Suprapubic skin (tissue), 4 donors: ENCODE measurements around the gene SMYD3.

Experiments
- POLR2A ChIP-seq, 2 donors: fragments of 450-650 bp; IDR thresholded peaks; one replicate each; pipeline ENCODE4 v1.6.1; 2017; ENCODE audit warnings: antibody characterized with exemption in 2 of 2, mild to moderate bottlenecking in 2 of 2, moderate library complexity in 2 of 2
- POLR2AphosphoS5 ChIP-seq, 3 donors: sonication (generic); formaldehyde crosslinking; IDR thresholded peaks; one replicate each; pipeline ENCODE4 v1.6.1; 2017; ENCODE audit warnings: antibody characterized with exemption in 3 of 3
- TF ChIP-seq, protein P1 (sequence below), 2 donors: fragments of 200-600 bp in 1 of 2; fragments of 450-650 bp in 1 of 2; sonication (generic) in 1 of 2; IDR thresholded peaks; one replicate each; pipeline ENCODE4 v1.5.1; 2016 to 2019; ENCODE audit warnings: antibody characterized with exemption in 2 of 2, mild to moderate bottlenecking in 1 of 2, moderate library complexity in 1 of 2

DNA sequence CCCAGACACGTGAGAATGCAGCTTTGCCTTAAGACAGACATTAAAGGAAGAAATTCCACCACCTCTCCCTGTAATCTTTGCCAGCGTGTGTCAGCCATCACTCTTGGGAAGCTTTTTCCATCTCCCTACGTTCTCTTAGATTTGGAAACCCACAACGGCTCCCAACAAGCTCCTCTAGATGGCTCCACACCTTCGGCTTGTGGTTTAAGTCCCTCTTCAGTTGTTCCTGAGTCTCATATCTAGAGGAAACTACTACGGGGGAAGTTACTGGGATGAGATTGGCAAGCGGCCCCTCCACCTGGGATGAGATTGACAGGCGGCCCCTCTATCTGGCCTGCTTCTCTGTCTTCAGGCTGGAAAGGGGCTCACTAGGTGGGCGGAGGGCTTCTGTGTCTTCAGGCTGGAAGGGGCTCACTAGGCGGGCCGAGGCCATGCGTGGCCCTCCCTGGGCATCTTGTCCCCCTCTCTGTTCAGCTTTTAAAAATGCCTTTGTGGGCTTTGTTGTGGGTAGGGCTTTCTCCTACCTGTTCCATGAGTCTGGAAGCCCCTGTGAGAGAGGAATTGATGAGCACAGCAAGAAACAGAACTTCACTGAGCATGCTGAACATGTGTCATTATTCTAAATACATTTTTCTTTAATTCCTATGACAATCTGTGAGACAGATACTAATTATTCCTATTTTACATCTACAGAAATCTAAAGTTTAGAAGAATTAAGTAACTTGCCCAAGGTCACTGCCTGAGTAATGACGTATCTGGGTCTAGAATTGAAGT is 681.8 kb downstream of the SMYD3 start:
- TF ChIP-seq POLR2AphosphoS5 (IDR thresholded peaks at IDR 0.05) (no peak), POLR2A (IDR thresholded peaks at IDR 0.05) (no peak)
- TF ChIP-seq, protein P1, sequence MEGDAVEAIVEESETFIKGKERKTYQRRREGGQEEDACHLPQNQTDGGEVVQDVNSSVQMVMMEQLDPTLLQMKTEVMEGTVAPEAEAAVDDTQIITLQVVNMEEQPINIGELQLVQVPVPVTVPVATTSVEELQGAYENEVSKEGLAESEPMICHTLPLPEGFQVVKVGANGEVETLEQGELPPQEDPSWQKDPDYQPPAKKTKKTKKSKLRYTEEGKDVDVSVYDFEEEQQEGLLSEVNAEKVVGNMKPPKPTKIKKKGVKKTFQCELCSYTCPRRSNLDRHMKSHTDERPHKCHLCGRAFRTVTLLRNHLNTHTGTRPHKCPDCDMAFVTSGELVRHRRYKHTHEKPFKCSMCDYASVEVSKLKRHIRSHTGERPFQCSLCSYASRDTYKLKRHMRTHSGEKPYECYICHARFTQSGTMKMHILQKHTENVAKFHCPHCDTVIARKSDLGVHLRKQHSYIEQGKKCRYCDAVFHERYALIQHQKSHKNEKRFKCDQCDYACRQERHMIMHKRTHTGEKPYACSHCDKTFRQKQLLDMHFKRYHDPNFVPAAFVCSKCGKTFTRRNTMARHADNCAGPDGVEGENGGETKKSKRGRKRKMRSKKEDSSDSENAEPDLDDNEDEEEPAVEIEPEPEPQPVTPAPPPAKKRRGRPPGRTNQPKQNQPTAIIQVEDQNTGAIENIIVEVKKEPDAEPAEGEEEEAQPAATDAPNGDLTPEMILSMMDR (IDR thresholded peaks at IDR 0.05), result no peak
